GM19351 (cell line): ENCODE results near the gene NPBWR2.
"Not testable (repeated sequence)": the region's sequence is repeated elsewhere in the genome, so short reads cannot be mapped to it uniquely, and the experiment has no call there.

Experiments
- ATAC-seq: cut with Tn5 transposase; IDR thresholded peaks from one replicate; pipeline ENCODE4 v1.9.1; 2021; ENCODE audit warnings: mild to moderate bottlenecking, moderate library complexity; ENCODE audit not compliant: unreplicated experiment

The NPBWR2 gene

GRCh38 chr20:64119681-64120341 is 12.4 kb upstream of the NPBWR2 start:
- ATAC-seq: no peak

GRCh38 chr20:64119301-64119680 is 11.9 kb upstream of the NPBWR2 start:
- no peak for ATAC-seq

GRCh38 chr20:64117432-64117777 is 10.0 kb upstream of the NPBWR2 start:
- ATAC-seq: not testable (repeated sequence)

DNA sequence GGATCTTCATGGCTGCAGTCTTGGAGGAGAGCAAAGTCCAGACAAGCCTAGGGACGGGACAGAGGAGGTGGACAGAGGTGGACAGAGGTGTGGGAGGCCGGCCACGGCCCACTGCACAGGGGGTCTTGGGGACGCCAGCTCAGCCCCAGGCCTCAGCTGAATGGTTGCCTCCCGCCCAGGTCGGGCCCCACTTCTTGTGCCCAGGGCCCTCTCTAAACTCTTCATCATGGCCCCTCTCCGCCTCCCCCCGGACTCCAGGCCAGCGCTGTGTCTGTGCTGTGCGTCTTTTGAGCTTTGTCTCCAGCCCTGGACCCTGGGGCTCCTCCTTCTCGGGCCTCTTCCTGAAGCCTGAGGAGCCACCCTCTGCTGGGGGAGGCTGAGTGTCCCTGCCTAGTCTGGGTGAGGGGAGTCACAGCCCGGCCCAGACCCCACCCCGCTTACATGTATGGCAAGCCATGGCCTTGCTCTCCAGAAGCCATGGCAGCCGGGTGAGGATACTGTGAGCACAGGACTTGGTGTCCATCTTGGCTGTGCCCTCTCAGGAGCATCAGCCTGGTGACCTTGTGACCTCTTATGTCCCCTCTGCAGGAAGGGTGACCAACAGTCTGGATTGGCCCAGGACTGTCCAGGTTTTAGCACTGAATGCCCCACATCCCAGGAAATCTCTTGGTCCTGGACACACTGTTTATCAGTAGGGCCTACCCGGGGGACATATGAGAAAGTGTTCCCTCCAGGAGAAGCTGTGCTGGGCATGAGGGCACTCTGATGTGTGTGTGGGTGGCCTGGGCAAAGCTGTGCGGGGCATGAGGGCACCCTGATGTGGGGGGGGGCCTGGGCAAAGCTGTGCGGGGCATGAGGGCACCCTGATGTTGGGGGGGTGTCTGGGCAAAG is 9.4 kb upstream of the NPBWR2 start:
- ATAC-seq: no peak

DNA sequence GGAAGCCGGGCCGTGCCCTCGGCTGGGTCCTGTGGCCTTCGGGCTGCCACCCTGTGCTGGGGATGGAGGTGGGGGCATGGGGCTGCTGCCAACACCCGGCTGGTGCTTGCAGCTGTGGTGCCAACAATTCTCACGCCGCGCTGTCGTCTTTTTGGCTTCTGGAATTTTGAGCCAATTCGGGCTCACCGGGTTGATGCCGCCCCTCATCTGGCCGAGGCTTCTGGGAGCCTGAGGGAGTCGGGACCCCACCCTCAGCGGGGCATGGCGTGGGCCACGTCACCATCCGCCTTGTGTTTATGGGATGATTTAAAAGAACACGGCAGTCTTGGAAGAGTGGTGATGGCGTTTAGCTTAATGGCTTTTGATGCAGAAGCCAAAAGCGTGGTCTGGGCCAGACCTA is 8.7 kb upstream of the NPBWR2 start:
- no peak for ATAC-seq

- no peak for ATAC-seq
Measured at GRCh38 chr20:64115171-64115911, 8.0 kb upstream of the NPBWR2 start.

DNA sequence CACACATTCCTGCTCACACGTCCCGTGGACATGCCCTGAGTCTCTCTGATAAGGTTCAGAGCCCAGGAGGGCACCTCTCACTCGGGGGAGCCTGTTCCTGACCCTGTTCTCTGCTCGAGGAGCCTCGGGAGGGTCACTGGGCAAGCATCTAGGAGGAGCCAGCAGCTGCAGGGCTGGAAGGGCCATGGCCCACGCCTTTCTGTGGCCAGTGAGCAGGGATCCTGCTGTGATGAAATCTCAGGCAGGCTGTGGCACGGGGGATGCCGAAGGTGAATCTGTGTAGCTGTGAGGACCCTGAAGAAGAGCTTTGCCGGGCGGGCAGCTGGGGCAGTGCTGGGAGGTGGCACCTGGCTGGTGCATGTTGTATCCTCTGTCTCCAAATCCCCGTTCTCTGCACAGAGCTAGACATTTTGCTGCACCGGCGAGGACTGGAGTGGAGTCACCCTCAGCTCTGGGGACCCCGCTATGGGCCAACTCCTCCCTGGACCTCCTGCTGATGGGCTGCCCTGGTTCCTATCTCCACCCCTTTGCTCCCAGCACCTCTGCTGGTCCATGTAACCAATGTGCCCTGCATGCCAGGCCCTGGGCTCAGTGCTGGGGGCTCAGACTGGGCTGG is 7.1 kb upstream of the NPBWR2 start:
- ATAC-seq: no peak

DNA sequence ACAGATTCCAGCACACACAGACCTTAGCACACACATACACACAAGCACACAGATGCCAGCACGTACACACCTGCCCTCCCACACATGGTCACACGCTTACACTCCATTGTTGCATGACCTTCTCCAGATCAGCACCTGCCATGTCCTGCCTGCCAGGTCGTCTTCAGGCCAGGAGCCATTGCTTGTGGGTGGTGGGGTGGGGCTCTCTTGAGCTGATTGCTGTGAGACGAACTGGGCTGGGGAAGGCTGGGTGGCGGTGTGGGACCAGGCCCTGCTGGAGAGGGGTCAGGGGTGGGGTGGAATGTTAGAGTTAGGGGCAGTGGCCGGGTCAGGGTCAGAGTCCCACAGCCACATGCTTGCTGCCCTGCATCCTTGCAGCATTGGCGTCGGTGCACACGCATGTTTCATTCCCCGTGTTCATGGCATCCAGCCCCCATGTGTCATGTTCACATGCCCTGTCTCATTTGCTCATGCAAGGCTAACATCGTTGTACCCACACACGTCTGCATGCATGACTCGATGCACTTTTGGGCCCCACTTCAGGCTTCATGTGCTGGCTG is 6.5 kb upstream of the NPBWR2 start:
- ATAC-seq: no peak

DNA sequence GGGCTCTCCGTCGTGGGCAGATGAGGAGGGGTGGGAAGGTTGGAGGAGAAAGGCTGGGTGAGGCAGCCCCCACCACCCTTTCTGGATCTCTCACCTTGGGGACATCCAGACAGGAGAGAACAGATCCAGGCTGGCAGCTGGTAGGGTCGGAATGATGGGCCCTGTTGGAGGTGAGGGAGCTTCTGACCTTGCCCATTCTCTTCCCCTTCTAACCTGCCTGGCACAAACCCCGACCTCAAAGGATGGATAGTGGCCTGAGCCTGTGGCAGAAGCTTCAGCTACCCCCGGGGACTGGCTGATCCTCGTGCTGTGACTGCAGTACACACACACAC is 6.0 kb upstream of the NPBWR2 start:
- no peak for ATAC-seq

DNA sequence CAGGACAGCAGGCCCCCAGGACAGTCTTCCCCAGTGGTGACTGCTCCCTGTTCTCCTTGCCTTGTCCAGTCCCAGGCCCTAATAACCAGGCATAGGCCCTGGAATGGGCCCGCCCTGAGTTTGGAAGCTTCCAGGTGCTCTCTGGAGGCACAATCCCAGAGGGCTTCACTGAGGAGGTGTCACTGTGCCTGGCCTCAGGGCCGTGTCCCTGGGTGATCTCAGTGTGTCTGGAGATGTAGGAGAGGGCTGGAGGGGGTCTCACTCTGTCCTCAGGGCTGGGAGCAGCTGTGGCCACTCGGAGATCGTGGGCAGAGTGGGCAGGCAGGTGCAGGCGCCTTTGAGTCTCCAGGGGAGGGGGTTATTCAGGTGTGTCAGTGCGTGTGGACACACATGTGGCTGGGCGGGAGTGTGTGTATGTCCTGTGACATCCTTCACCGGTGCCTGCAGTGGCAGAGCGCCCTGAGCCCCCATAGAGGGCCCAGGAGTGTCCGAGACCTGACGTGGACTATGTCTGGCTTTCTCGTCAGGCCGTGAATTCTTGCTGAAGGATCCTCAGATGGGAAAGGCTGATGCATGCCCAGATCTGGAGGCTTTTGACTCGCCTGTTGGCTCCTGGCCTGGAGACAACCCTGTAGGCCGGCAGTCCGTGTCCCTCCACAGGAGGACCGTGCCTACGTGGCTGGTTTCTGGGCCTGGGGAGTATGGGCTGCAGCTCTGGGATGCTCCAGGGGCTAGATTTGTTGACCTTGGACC is 5.5 kb upstream of the NPBWR2 start:
- no peak for ATAC-seq

GRCh38 chr20:64111841-64112641 is 4.7 kb upstream of the NPBWR2 start:
- no peak for ATAC-seq

- ATAC-seq: no peak
Measured at GRCh38 chr20:64110411-64111068, 3.2 kb upstream of the NPBWR2 start.

DNA sequence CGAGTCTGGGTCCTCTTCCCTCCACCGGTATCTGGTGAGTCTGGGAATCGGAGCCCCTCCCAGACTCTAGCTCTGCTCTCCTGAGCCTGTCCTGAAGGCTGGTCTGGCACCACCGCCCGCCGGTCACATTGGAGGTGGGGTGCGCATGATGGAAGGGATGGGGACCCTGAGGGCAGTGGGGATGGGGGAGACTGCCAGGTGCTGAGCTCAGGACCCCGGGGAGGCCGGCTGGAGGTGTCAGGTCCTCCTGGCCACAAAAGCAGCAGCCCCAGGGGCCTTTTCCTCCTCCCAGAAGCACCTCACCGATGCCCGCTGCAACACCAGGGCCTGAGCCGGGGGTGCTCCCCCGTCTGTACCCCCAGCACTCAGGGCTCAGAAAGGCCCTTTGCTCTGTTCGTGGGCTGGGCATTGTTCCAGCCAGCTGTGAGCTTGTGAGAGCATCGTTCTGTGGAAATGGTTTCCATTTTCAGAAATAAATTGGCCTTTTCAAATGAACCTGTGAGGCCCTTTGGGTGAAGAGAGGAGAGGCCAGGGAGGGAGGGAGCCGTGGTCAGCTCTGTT is 2.5 kb upstream of the NPBWR2 start:
- no peak for ATAC-seq

- ATAC-seq: no peak
Measured at GRCh38 chr20:64108731-64109681, 1.6 kb upstream of the NPBWR2 start.

DNA sequence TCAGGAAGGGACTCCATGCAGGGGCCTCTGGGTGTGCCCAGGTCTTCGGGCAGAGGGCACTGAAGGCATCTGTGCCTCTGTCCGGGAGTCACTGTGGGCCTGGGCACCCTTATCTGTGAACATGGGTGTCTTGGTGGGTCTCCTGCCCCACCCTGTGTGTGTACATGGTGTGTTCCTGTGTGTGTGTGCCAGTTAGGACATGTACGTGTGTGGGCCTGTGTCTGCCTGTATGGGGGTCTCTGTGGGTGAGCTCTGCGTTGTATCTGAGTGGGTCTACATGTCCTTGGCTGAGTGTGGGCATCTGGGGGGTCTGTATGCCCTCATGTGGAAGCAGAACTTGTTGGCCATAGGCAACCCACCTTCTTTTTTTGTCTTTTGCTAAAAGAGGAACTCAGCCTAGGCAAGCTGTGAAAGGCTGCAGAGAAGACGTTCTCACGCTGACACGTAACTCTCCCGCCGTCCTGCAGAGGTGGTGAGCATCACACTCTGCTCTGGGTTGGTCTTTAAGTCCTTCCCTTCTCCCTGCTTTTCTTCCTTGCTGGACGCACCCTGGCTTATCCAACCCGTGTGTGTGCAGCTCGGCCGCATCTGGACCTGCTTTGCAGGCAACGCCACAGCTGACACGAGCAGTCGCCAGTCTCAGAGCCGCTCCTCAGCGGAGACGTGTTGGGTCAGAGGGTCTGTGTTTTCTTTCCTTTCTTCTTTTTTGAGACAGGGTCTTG is 532 bp upstream of the NPBWR2 start:
- no peak for ATAC-seq

GRCh38 chr20:64106435-64106961 is 867 bp downstream of the NPBWR2 start:
- ATAC-seq: no peak
